ENCODE data around the gene CAVIN2. TPM values are rescaled to one million over a fixed set of nuclear protein-coding genes. Genes with fewer than 3 reads are reported as not detected.

CAVIN2 gene
- total RNA-seq, 1 donor from 2014 or later, result 4.4 TPM

GRCh38 chr2:191847764-191848163, 876 bp upstream of the CAVIN2 start:
- H3K27me3 Mint-ChIP-seq (ENCODE audit: unreplicated experiment), result peaks cover 1% of the 10 kb centered on the region

GRCh38 chr2:191845876-191846514, 893 bp downstream of the CAVIN2 start:
- Mint-ChIP-seq H3K36me3 (ENCODE audit: low read depth, unreplicated experiment) (no peaks in the 10 kb centered on the region), H3K4me3 (ENCODE audit: unreplicated experiment) (no peak overlapping the region), H3K27me3 (ENCODE audit: unreplicated experiment) (peaks cover 1% of the 10 kb centered on the region), H3K4me1 (ENCODE audit: unreplicated experiment) (peaks cover 37% of the 10 kb centered on the region), H3K9me3 (ENCODE audit: unreplicated experiment) (no peaks in the 10 kb centered on the region), H3K27ac (ENCODE audit: unreplicated experiment) (no peak overlapping the region)
- no peak for TF ChIP-seq CTCF (IDR thresholded peaks at IDR 0.05; ENCODE audit: unreplicated experiment)
- no peak for DNase-seq (ENCODE audit: low spot score)

More at GRCh38 chr2:191847764-191848163, 876 bp upstream of the CAVIN2 start:
- Mint-ChIP-seq H3K27ac (ENCODE audit: unreplicated experiment) (no peak overlapping the region), H3K9me3 (ENCODE audit: unreplicated experiment) (no peaks in the 10 kb centered on the region), H3K4me3 (ENCODE audit: unreplicated experiment) (no peak overlapping the region), H3K36me3 (ENCODE audit: low read depth, unreplicated experiment) (no peaks in the 10 kb centered on the region), H3K4me1 (ENCODE audit: unreplicated experiment) (peaks cover 37% of the 10 kb centered on the region)
- no peak for DNase-seq (ENCODE audit: low spot score)
- TF ChIP-seq CTCF (IDR thresholded peaks at IDR 0.05; ENCODE audit: unreplicated experiment), result no peak

GRCh38 chr2:191845248-191845715, 1.6 kb downstream of the CAVIN2 start:
- Mint-ChIP-seq H3K27ac (ENCODE audit: unreplicated experiment) (no peak overlapping the region), H3K36me3 (ENCODE audit: low read depth, unreplicated experiment) (no peaks in the 10 kb centered on the region)
- DNase-seq (ENCODE audit: low spot score), result no peak

GRCh38 chr2:191844706-191845105, 2.2 kb downstream of the CAVIN2 start:
- no peak overlapping the region for H3K27ac Mint-ChIP-seq (ENCODE audit: unreplicated experiment)
- H3K27me3 Mint-ChIP-seq (ENCODE audit: unreplicated experiment), result peaks cover 3% of the 10 kb centered on the region
- TF ChIP-seq CTCF (IDR thresholded peaks at IDR 0.05; ENCODE audit: unreplicated experiment), result no peak

More at GRCh38 chr2:191845248-191845715, 1.6 kb downstream of the CAVIN2 start:
- H3K4me3 Mint-ChIP-seq (ENCODE audit: unreplicated experiment), result peak overlapping the region; percentile 13
- peaks cover 1% of the 10 kb centered on the region for H3K27me3 Mint-ChIP-seq (ENCODE audit: unreplicated experiment)
- no peak for TF ChIP-seq CTCF (IDR thresholded peaks at IDR 0.05; ENCODE audit: unreplicated experiment)
- H3K9me3 Mint-ChIP-seq (ENCODE audit: unreplicated experiment), result no peaks in the 10 kb centered on the region
- peaks cover 37% of the 10 kb centered on the region for H3K4me1 Mint-ChIP-seq (ENCODE audit: unreplicated experiment)

GRCh38 chr2:191840921-191841320, 6.0 kb downstream of the CAVIN2 start:
- peaks cover 5% of the 10 kb centered on the region for H3K27me3 Mint-ChIP-seq (ENCODE audit: unreplicated experiment)
- no peak overlapping the region for H3K4me3 Mint-ChIP-seq (ENCODE audit: unreplicated experiment)
- no peak for TF ChIP-seq CTCF (IDR thresholded peaks at IDR 0.05; ENCODE audit: unreplicated experiment)
- H3K27ac Mint-ChIP-seq (ENCODE audit: unreplicated experiment), result no peak overlapping the region
- DNase-seq (ENCODE audit: low spot score), result no peak
- H3K4me1 Mint-ChIP-seq (ENCODE audit: unreplicated experiment), result peaks cover 30% of the 10 kb centered on the region
- H3K36me3 Mint-ChIP-seq (ENCODE audit: low read depth, unreplicated experiment), result no peaks in the 10 kb centered on the region
- no peaks in the 10 kb centered on the region for H3K9me3 Mint-ChIP-seq (ENCODE audit: unreplicated experiment)

More at GRCh38 chr2:191844706-191845105, 2.2 kb downstream of the CAVIN2 start:
- peaks cover 40% of the 10 kb centered on the region for H3K4me1 Mint-ChIP-seq (ENCODE audit: unreplicated experiment)
- H3K4me3 Mint-ChIP-seq (ENCODE audit: unreplicated experiment), result peak overlapping the region; percentile 13
- H3K36me3 Mint-ChIP-seq (ENCODE audit: low read depth, unreplicated experiment), result no peaks in the 10 kb centered on the region
- no peak for DNase-seq (ENCODE audit: low spot score)
- H3K9me3 Mint-ChIP-seq (ENCODE audit: unreplicated experiment), result no peaks in the 10 kb centered on the region
